Mucosa of gallbladder (tissue), 1 donor: ENCODE data around the gene CCDC152. TPM values are rescaled to one million over a fixed set of nuclear protein-coding genes. Genes with fewer than 3 reads are reported as not detected.

ENCODE experiments used
- DNase-seq: peaks from one replicate; pipeline ENCODE4 v3.0.0-alpha.2; 2020; ENCODE audit warnings: low spot score
- total RNA-seq: library from RNA; stranded (reverse); gene quantifications from one replicate; pipeline ENCODE4 v1.2.1, GENCODE V29; 2021
- donor health status: DM: no; HTN: no; CAD: no.

The CCDC152 gene
- total RNA-seq, 1 donor from 2014 or later, result 2.3 TPM

- no peak for DNase-seq
These were observed 94.9 kb downstream of the CCDC152 start for GRCh38 chr5:42851481-42851880.

Other genes with a start within 250 kb of the CCDC152 start
- 510 TPM for gene SELENOP, start 55.1 kb downstream of the CCDC152 start, total RNA-seq